Mononuclear cell (primary cell): ENCODE measurements around the gene CRY1. TPM values are rescaled to one million over a fixed set of nuclear protein-coding genes. Genes with fewer than 3 reads are reported as not detected.

Experiments used
- H3K27me3 ChIP-seq: 2 replicates; pipeline ENCODE4 v1.6.0; 2011; ENCODE audit warnings: low read length, control low read depth; ENCODE audit not compliant: insufficient read depth
- H3K4me1 ChIP-seq: 2 replicates; pipeline ENCODE4 v1.5.1; 2011; ENCODE audit warnings: mild to moderate bottlenecking, low read length, control low read depth; ENCODE audit not compliant: insufficient read depth
- H3K4me3 ChIP-seq: 2 replicates; pipeline ENCODE4 v1.5.1; 2011; ENCODE audit warnings: mild to moderate bottlenecking, low read length, moderate library complexity
- H3K9me3 ChIP-seq: 2 replicates; pipeline ENCODE4 v1.5.1; 2011; ENCODE audit warnings: low read depth, mild to moderate bottlenecking, control low read depth, low read length
- total RNA-seq: library from RNA; depleted of rRNA; stranded (reverse); fragments of >200 nt; gene quantifications from one replicate; pipeline ENCODE4 v1.2.3, GENCODE V29; 2012

Gene CRY1
- total RNA-seq, 1 donor = 68.6 TPM

GRCh38 chr12:106955377-106956047 is 137.8 kb downstream of the CRY1 start, which contains the start of gene TMEM263:
Gene TMEM263 (plus strand): TSS chr12:106955907. CDS start chr12:106967117, 11,210 bp downstream.
- no peaks in the 10 kb centered on the region for H3K9me3 ChIP-seq
- peaks cover 18% of the 10 kb centered on the region for H3K4me1 ChIP-seq
- H3K27me3 ChIP-seq = peaks cover 9% of the 10 kb centered on the region
- peak within 1 kb of the TSS; percentile 73 for H3K4me3 ChIP-seq

GRCh38 chr12:106954462-106955376 is 138.6 kb downstream of the CRY1 start:
- Histone ChIP-seq H3K27me3 (peaks cover 9% of the 10 kb centered on the region), H3K4me3 (peak overlapping the region; percentile 73), H3K9me3 (no peaks in the 10 kb centered on the region), H3K4me1 (peaks cover 18% of the 10 kb centered on the region)

GRCh38 chr12:106953352-106954250 is 139.7 kb downstream of the CRY1 start:
- no peak overlapping the region for H3K4me3 ChIP-seq
- H3K4me1 ChIP-seq = peaks cover 12% of the 10 kb centered on the region
- H3K27me3 ChIP-seq = peaks cover 14% of the 10 kb centered on the region
- peaks cover 9% of the 10 kb centered on the region for H3K9me3 ChIP-seq

- peaks cover 6% of the 10 kb centered on the region for H3K4me1 ChIP-seq
- peaks cover 9% of the 10 kb centered on the region for H3K9me3 ChIP-seq
- H3K4me3 ChIP-seq = no peak overlapping the region
- H3K27me3 ChIP-seq = peaks cover 23% of the 10 kb centered on the region
These were observed 142.8 kb downstream of the CRY1 start for GRCh38 chr12:106950591-106950990.

GRCh38 chr12:106947461-106947860 is 145.9 kb downstream of the CRY1 start:
- H3K4me3 ChIP-seq = no peak overlapping the region
- no peaks in the 10 kb centered on the region for H3K4me1 ChIP-seq
- H3K27me3 ChIP-seq = peaks cover 13% of the 10 kb centered on the region
- peaks cover 9% of the 10 kb centered on the region for H3K9me3 ChIP-seq

GRCh38 chr12:106945261-106945851 is 148.0 kb downstream of the CRY1 start:
- H3K4me3 ChIP-seq = no peak overlapping the region
- no peaks in the 10 kb centered on the region for H3K4me1 ChIP-seq
- peaks cover 9% of the 10 kb centered on the region for H3K9me3 ChIP-seq
- H3K27me3 ChIP-seq = peaks cover 34% of the 10 kb centered on the region

GRCh38 chr12:106942775-106943174 is 150.6 kb downstream of the CRY1 start:
- H3K9me3 ChIP-seq = no peaks in the 10 kb centered on the region
- no peaks in the 10 kb centered on the region for H3K4me1 ChIP-seq
- H3K4me3 ChIP-seq = no peak overlapping the region
- peaks cover 52% of the 10 kb centered on the region for H3K27me3 ChIP-seq

GRCh38 chr12:106941481-106942156 is 151.7 kb downstream of the CRY1 start:
- H3K27me3 ChIP-seq = peaks cover 52% of the 10 kb centered on the region
- no peaks in the 10 kb centered on the region for H3K9me3 ChIP-seq
- no peak overlapping the region for H3K4me3 ChIP-seq
- no peaks in the 10 kb centered on the region for H3K4me1 ChIP-seq

Other genes with a start within 250 kb of the CRY1 start
- gene TMEM263, start 137.6 kb downstream of the CRY1 start, total RNA-seq = 20.3 TPM
- 4.3 TPM for gene MTERF2, start 106.4 kb downstream of the CRY1 start, total RNA-seq